GM19324 (cell line): Measurements from ENCODE around the gene OR9A4.
"Not testable (repeated sequence)": the region's sequence is repeated elsewhere in the genome, so short reads cannot be mapped to it uniquely, and the experiment has no call there.

Experiments
- ATAC-seq: cut with Tn5 transposase; IDR thresholded peaks from one replicate; pipeline ENCODE4 v1.9.1; 2021; ENCODE audit warnings: mild to moderate bottlenecking, moderate library complexity; ENCODE audit not compliant: unreplicated experiment, low FRiP score

OR9A4 gene

GRCh38 chr7:141916099-141916498, at the start of gene OR9A4:
TSS of gene OR9A4 (plus strand) at chr7:141916399. CDS start at chr7:141918876, 2,477 bp downstream.
- no peak for ATAC-seq

- ATAC-seq: no peak
These were observed 49.2 kb upstream of the OR9A4 start for GRCh38 chr7:141866974-141867373.

GRCh38 chr7:141872931-141873330, 43.3 kb upstream of the OR9A4 start:
- ATAC-seq: no peak

GRCh38 chr7:141874787-141875186, 41.4 kb upstream of the OR9A4 start:
- no peak for ATAC-seq

- no peak for ATAC-seq
These were observed 40.7 kb upstream of the OR9A4 start for GRCh38 chr7:141875453-141875852.

GRCh38 chr7:141876371-141876770, 39.8 kb upstream of the OR9A4 start:
- no peak for ATAC-seq

GRCh38 chr7:141877365-141877764, 38.8 kb upstream of the OR9A4 start:
- no peak for ATAC-seq

GRCh38 chr7:141880960-141881359, 35.2 kb upstream of the OR9A4 start:
- ATAC-seq: no peak

- ATAC-seq: no peak
These were observed 31.5 kb upstream of the OR9A4 start for GRCh38 chr7:141884539-141885225.

- ATAC-seq: no peak
These were observed 26.9 kb upstream of the OR9A4 start for GRCh38 chr7:141889321-141889720.

GRCh38 chr7:141891336-141891735, 24.9 kb upstream of the OR9A4 start:
- ATAC-seq: no peak

GRCh38 chr7:141899366-141899765, 16.8 kb upstream of the OR9A4 start:
- ATAC-seq: not testable (repeated sequence)

- no peak for ATAC-seq
These were observed 9.9 kb upstream of the OR9A4 start for GRCh38 chr7:141906285-141906684.

- ATAC-seq: no peak
These were observed 4.8 kb upstream of the OR9A4 start for GRCh38 chr7:141911391-141911790.

GRCh38 chr7:141915565-141915964, 634 bp upstream of the OR9A4 start:
- ATAC-seq: no peak

- ATAC-seq: no peak
These were observed 4.1 kb downstream of the OR9A4 start for GRCh38 chr7:141920281-141920680.

GRCh38 chr7:141928146-141928844, 12.1 kb downstream of the OR9A4 start:
- no peak for ATAC-seq

GRCh38 chr7:141928845-141929195, 12.6 kb downstream of the OR9A4 start:
- no peak for ATAC-seq

GRCh38 chr7:141930211-141930610, 14.0 kb downstream of the OR9A4 start:
- no peak for ATAC-seq

- ATAC-seq: no peak
These were observed 24.9 kb downstream of the OR9A4 start for GRCh38 chr7:141941075-141941474.

GRCh38 chr7:141943846-141944245, 27.6 kb downstream of the OR9A4 start:
- no peak for ATAC-seq

GRCh38 chr7:141944811-141945210, 28.6 kb downstream of the OR9A4 start:
- no peak for ATAC-seq
